Measurements from ENCODE around the gene CDRT15L2. TPM values are rescaled to one million over a fixed set of nuclear protein-coding genes. Genes with fewer than 3 reads are reported as not detected.
"Not testable (repeated sequence)": the region's sequence is repeated elsewhere in the genome, so short reads cannot be mapped to it uniquely, and the experiment has no call there.

The CDRT15L2 gene
- total RNA-seq, 2 experiments from 2014 or later, result not detected

GRCh38 chr17:20558096-20558495 is 21.4 kb upstream of the CDRT15L2 start:
- DNase-seq; CTCF ChIA-PET; H3K4me1 Mint-ChIP-seq (ENCODE audit: low read depth); H3K36me3 Mint-ChIP-seq (ENCODE audit: low read depth); H3K27me3 Mint-ChIP-seq (ENCODE audit: low read depth); ATAC-seq; H3K27ac Mint-ChIP-seq; H3K4me3 Mint-ChIP-seq; POLR2A ChIA-PET; H3K9me3 Mint-ChIP-seq (ENCODE audit: insufficient read depth): not testable (repeated sequence)

- H3K27me3 Mint-ChIP-seq (ENCODE audit: low read depth); H3K27ac Mint-ChIP-seq; H3K36me3 Mint-ChIP-seq (ENCODE audit: low read depth); H3K4me3 Mint-ChIP-seq; ATAC-seq; H3K9me3 Mint-ChIP-seq (ENCODE audit: insufficient read depth); H3K4me1 Mint-ChIP-seq (ENCODE audit: low read depth); CTCF ChIA-PET; POLR2A ChIA-PET: not testable (repeated sequence)
- DNase-seq, result peak; percentile 4
Measured at GRCh38 chr17:20559018-20559417, 20.5 kb upstream of the CDRT15L2 start.

GRCh38 chr17:20562587-20562986 is 16.9 kb upstream of the CDRT15L2 start:
- CTCF ChIA-PET, result no interaction called here
- Mint-ChIP-seq H3K9me3 (ENCODE audit: insufficient read depth) (no peaks in the 10 kb centered on the region), H3K4me3 (no peak overlapping the region), H3K27ac (no peak overlapping the region), H3K27me3 (ENCODE audit: low read depth) (no peaks in the 10 kb centered on the region), H3K4me1 (ENCODE audit: low read depth) (no peaks in the 10 kb centered on the region), H3K36me3 (ENCODE audit: low read depth) (no peaks in the 10 kb centered on the region)
- peak; percentile 3 for DNase-seq
- no peak for ATAC-seq
- POLR2A ChIA-PET, result no interaction called here

GRCh38 chr17:20565245-20565644 is 14.3 kb upstream of the CDRT15L2 start:
- H3K27ac Mint-ChIP-seq; H3K27me3 Mint-ChIP-seq (ENCODE audit: low read depth); H3K4me1 Mint-ChIP-seq (ENCODE audit: low read depth); DNase-seq; CTCF ChIA-PET; H3K9me3 Mint-ChIP-seq (ENCODE audit: insufficient read depth); H3K36me3 Mint-ChIP-seq (ENCODE audit: low read depth); H3K4me3 Mint-ChIP-seq; ATAC-seq; POLR2A ChIA-PET: not testable (repeated sequence)

GRCh38 chr17:20565711-20566110 is 13.8 kb upstream of the CDRT15L2 start:
- Mint-ChIP-seq H3K9me3 (ENCODE audit: insufficient read depth) (no peaks in the 10 kb centered on the region), H3K4me3 (no peak overlapping the region), H3K27ac (no peak overlapping the region), H3K36me3 (ENCODE audit: low read depth) (no peaks in the 10 kb centered on the region), H3K4me1 (ENCODE audit: low read depth) (no peaks in the 10 kb centered on the region), H3K27me3 (ENCODE audit: low read depth) (no peaks in the 10 kb centered on the region)
- ATAC-seq (no peak), DNase-seq (no peak)
- POLR2A ChIA-PET, result no interaction called here
- CTCF ChIA-PET, result no interaction called here

GRCh38 chr17:20566736-20567135 is 12.8 kb upstream of the CDRT15L2 start:
- CTCF ChIA-PET; H3K4me1 Mint-ChIP-seq (ENCODE audit: low read depth); H3K9me3 Mint-ChIP-seq (ENCODE audit: insufficient read depth); H3K27me3 Mint-ChIP-seq (ENCODE audit: low read depth); DNase-seq; H3K4me3 Mint-ChIP-seq; H3K27ac Mint-ChIP-seq; POLR2A ChIA-PET; ATAC-seq; H3K36me3 Mint-ChIP-seq (ENCODE audit: low read depth): not testable (repeated sequence)

GRCh38 chr17:20567421-20567820 is 12.1 kb upstream of the CDRT15L2 start:
- H3K4me3 Mint-ChIP-seq; H3K4me1 Mint-ChIP-seq (ENCODE audit: low read depth); POLR2A ChIA-PET; CTCF ChIA-PET; H3K9me3 Mint-ChIP-seq (ENCODE audit: insufficient read depth); DNase-seq; H3K27me3 Mint-ChIP-seq (ENCODE audit: low read depth); H3K36me3 Mint-ChIP-seq (ENCODE audit: low read depth); H3K27ac Mint-ChIP-seq; ATAC-seq: not testable (repeated sequence)

GRCh38 chr17:20568604-20569003 is 10.9 kb upstream of the CDRT15L2 start:
- H3K9me3 Mint-ChIP-seq (ENCODE audit: insufficient read depth); H3K27me3 Mint-ChIP-seq (ENCODE audit: low read depth); H3K27ac Mint-ChIP-seq; H3K4me3 Mint-ChIP-seq; CTCF ChIA-PET; H3K36me3 Mint-ChIP-seq (ENCODE audit: low read depth); POLR2A ChIA-PET; ATAC-seq; H3K4me1 Mint-ChIP-seq (ENCODE audit: low read depth): not testable (repeated sequence)
- DNase-seq, result peak; percentile 1

GRCh38 chr17:20571653-20572052 is 7.9 kb upstream of the CDRT15L2 start:
- POLR2A ChIA-PET; H3K27ac Mint-ChIP-seq; H3K4me3 Mint-ChIP-seq; H3K4me1 Mint-ChIP-seq (ENCODE audit: low read depth); CTCF ChIA-PET; ATAC-seq; H3K27me3 Mint-ChIP-seq (ENCODE audit: low read depth); H3K9me3 Mint-ChIP-seq (ENCODE audit: insufficient read depth); H3K36me3 Mint-ChIP-seq (ENCODE audit: low read depth): not testable (repeated sequence)
- DNase-seq, result peak; percentile 6

GRCh38 chr17:20573216-20573615 is 6.3 kb upstream of the CDRT15L2 start:
- H3K36me3 Mint-ChIP-seq (ENCODE audit: low read depth); H3K4me3 Mint-ChIP-seq; H3K4me1 Mint-ChIP-seq (ENCODE audit: low read depth); POLR2A ChIA-PET; CTCF ChIA-PET; H3K27ac Mint-ChIP-seq; DNase-seq; H3K27me3 Mint-ChIP-seq (ENCODE audit: low read depth); H3K9me3 Mint-ChIP-seq (ENCODE audit: insufficient read depth); ATAC-seq: not testable (repeated sequence)

GRCh38 chr17:20575071-20575470 is 4.5 kb upstream of the CDRT15L2 start:
- H3K4me3 Mint-ChIP-seq; DNase-seq; H3K36me3 Mint-ChIP-seq (ENCODE audit: low read depth); H3K27ac Mint-ChIP-seq; CTCF ChIA-PET; H3K9me3 Mint-ChIP-seq (ENCODE audit: insufficient read depth); POLR2A ChIA-PET; ATAC-seq; H3K27me3 Mint-ChIP-seq (ENCODE audit: low read depth); H3K4me1 Mint-ChIP-seq (ENCODE audit: low read depth): not testable (repeated sequence)

- POLR2A ChIA-PET, result not testable (repeated sequence)
Measured at GRCh38 chr17:20583891-20584577, 4.5 kb downstream of the CDRT15L2 start.

GRCh38 chr17:20588744-20589453 is 9.4 kb downstream of the CDRT15L2 start:
- POLR2A ChIA-PET; H3K36me3 Mint-ChIP-seq (ENCODE audit: low read depth); H3K9me3 Mint-ChIP-seq (ENCODE audit: insufficient read depth); H3K4me3 Mint-ChIP-seq; DNase-seq; H3K27me3 Mint-ChIP-seq (ENCODE audit: low read depth); H3K4me1 Mint-ChIP-seq (ENCODE audit: low read depth); H3K27ac Mint-ChIP-seq; ATAC-seq; CTCF ChIA-PET: not testable (repeated sequence)

More at GRCh38 chr17:20583891-20584577, 4.5 kb downstream of the CDRT15L2 start:
- H3K4me3 Mint-ChIP-seq; H3K27ac Mint-ChIP-seq; ATAC-seq; H3K9me3 Mint-ChIP-seq (ENCODE audit: insufficient read depth); CTCF ChIA-PET; H3K4me1 Mint-ChIP-seq (ENCODE audit: low read depth); H3K27me3 Mint-ChIP-seq (ENCODE audit: low read depth); H3K36me3 Mint-ChIP-seq (ENCODE audit: low read depth); DNase-seq: not testable (repeated sequence)

Measured in activated CD8-positive, alpha-beta T cell treated with anti-CD3 and anti-CD28 coated beads, Interleukin-2, amount 10 ng/mL, durations not matched to agents 7 days and 5 days (primary cell).